Lower lobe of right lung (tissue), 1 donor: ENCODE measurements around the gene RAD54L. TPM values are rescaled to one million over a fixed set of nuclear protein-coding genes. Genes with fewer than 3 reads are reported as not detected.

Experiments used
- total RNA-seq: library from RNA; stranded (reverse); fragmentation: NEBNext Ultra II Directional; extraction: Animal tissue kit (Norgen Biotek cat#: 25700); gene quantifications from one replicate; pipeline ENCODE4 v1.2.1, GENCODE V29; 2021
- donor health status: DM: no; HTN: yes; CAD: no; lungs with severe emphysema.

Gene RAD54L
- total RNA-seq, 1 donor from 2014 or later = 1.7 TPM

Other genes starting within 250 kb of the RAD54L start
- 39.2 TPM for gene PIK3R3, start 115.1 kb upstream of the RAD54L start, total RNA-seq
- 68.9 TPM for gene TSPAN1, start 72.7 kb upstream of the RAD54L start, total RNA-seq
- gene P3R3URF, start 71.3 kb upstream of the RAD54L start, total RNA-seq = not detected
- gene POMGNT1, start 49.3 kb upstream of the RAD54L start, total RNA-seq = 59.3 TPM
- gene LURAP1, start 44.4 kb upstream of the RAD54L start, total RNA-seq = 3.4 TPM
- 47.6 TPM for gene LRRC41, start 55.9 kb downstream of the RAD54L start, total RNA-seq
- gene UQCRH, start 55.9 kb downstream of the RAD54L start, total RNA-seq = 157 TPM
- 26.9 TPM for gene NSUN4, start 93.0 kb downstream of the RAD54L start, total RNA-seq
- gene FAAH, start 146.6 kb downstream of the RAD54L start, total RNA-seq = 32.4 TPM
- not detected for gene DMBX1, start 242.1 kb downstream of the RAD54L start, total RNA-seq